DOHH2 (cell line): ENCODE data around the gene IGFL1.
"Not testable (repeated sequence)": the region's sequence is repeated elsewhere in the genome, so short reads cannot be mapped to it uniquely, and the experiment has no call there.

Source experiments
- H3F3A ChIP-seq: fragments of 200-600 bp; sonication (generic), shearing (Covaris generic); 2 replicates; pipeline ENCODE4 v1.6.0; 2016; ENCODE audit warnings: antibody characterized with exemption, mild to moderate bottlenecking; ENCODE audit not compliant: control insufficient read depth, insufficient read depth
- H3K27ac ChIP-seq: fragments of 200-600 bp; sonication (generic); 2 replicates; pipeline ENCODE4 v1.5.1; 2014; ENCODE audit warnings: low read depth, mild to moderate bottlenecking, low read length, moderate library complexity
- H3K27me3 ChIP-seq: fragments of 200-600 bp; sonication (generic); 2 replicates; pipeline ENCODE4 v1.6.1; 2014; ENCODE audit warnings: mild to moderate bottlenecking, low read length, mixed read lengths; ENCODE audit not compliant: control insufficient read depth
- H3K36me3 ChIP-seq: fragments of 200-600 bp; sonication (generic); 2 replicates; pipeline ENCODE4 v1.6.1; 2014; ENCODE audit warnings: mild to moderate bottlenecking, low read length, moderate library complexity, mixed read lengths; ENCODE audit not compliant: control insufficient read depth
- H3K4me1 ChIP-seq: fragments of 200-600 bp; sonication (generic); 2 replicates; pipeline ENCODE4 v1.6.1; 2014; ENCODE audit warnings: mild to moderate bottlenecking, low read length, mixed read lengths; ENCODE audit not compliant: control insufficient read depth
- H3K4me2 ChIP-seq: fragments of 200-600 bp; sonication (generic); 2 replicates; pipeline ENCODE4 v1.6.0; 2014; ENCODE audit warnings: mild to moderate bottlenecking, low read length, moderate library complexity
- H3K4me3 ChIP-seq: fragments of 200-600 bp; sonication (generic); 2 replicates; pipeline ENCODE4 v1.5.1; 2014; ENCODE audit warnings: mild to moderate bottlenecking, low read length, mixed read lengths
- H3K79me2 ChIP-seq: fragments of 200-600 bp; sonication (generic); 2 replicates; pipeline ENCODE4 v1.6.1; 2014; ENCODE audit warnings: mild to moderate bottlenecking, low read length, mixed read lengths; ENCODE audit not compliant: control insufficient read depth
- H3K9me2 ChIP-seq: fragments of 200-600 bp; sonication (generic); replicated peaks from 2 replicates; pipeline ENCODE4 v1.6.1; 2014; ENCODE audit warnings: mild to moderate bottlenecking, low read length, mixed read lengths; ENCODE audit not compliant: control insufficient read depth
- H3K9me3 ChIP-seq: fragments of 200-600 bp; sonication (generic); 2 replicates; pipeline ENCODE4 v1.6.1; 2014; ENCODE audit warnings: antibody characterized with exemption, low read length, mixed read lengths; ENCODE audit not compliant: control insufficient read depth, insufficient read depth
- H4K20me1 ChIP-seq: fragments of 200-600 bp; sonication (generic); 2 replicates; pipeline ENCODE4 v1.6.0; 2014; ENCODE audit warnings: low read depth, mild to moderate bottlenecking, antibody characterized with exemption, low read length, moderate library complexity; ENCODE audit not compliant: control insufficient read depth, insufficient read depth
- EZH2phosphoT487 ChIP-seq: fragments of 200-600 bp; sonication (generic); IDR thresholded peaks from 2 replicates; pipeline ENCODE4 v1.6.1; 2017; ENCODE audit warnings: borderline replicate concordance, mild to moderate bottlenecking, antibody characterized with exemption, low read length, moderate library complexity, mixed read lengths
- TF ChIP-seq, protein P1 (sequence below): fragments of 200-600 bp; sonication (generic); IDR thresholded peaks from one replicate; pipeline ENCODE4 v1.5.1; 2014; ENCODE audit warnings: antibody characterized with exemption, mild to moderate bottlenecking, low read depth, low read length; ENCODE audit not compliant: poor library complexity, severe bottlenecking

The IGFL1 gene

GRCh38 chr19:46206682-46207081, 22.9 kb upstream of the IGFL1 start:
- no peaks in the 10 kb centered on the region for H3F3A ChIP-seq
- H3K27me3 ChIP-seq: peaks cover 3% of the 10 kb centered on the region; the same call in 1 of the 2 replicates
- TF ChIP-seq, protein P1, sequence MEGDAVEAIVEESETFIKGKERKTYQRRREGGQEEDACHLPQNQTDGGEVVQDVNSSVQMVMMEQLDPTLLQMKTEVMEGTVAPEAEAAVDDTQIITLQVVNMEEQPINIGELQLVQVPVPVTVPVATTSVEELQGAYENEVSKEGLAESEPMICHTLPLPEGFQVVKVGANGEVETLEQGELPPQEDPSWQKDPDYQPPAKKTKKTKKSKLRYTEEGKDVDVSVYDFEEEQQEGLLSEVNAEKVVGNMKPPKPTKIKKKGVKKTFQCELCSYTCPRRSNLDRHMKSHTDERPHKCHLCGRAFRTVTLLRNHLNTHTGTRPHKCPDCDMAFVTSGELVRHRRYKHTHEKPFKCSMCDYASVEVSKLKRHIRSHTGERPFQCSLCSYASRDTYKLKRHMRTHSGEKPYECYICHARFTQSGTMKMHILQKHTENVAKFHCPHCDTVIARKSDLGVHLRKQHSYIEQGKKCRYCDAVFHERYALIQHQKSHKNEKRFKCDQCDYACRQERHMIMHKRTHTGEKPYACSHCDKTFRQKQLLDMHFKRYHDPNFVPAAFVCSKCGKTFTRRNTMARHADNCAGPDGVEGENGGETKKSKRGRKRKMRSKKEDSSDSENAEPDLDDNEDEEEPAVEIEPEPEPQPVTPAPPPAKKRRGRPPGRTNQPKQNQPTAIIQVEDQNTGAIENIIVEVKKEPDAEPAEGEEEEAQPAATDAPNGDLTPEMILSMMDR: no peak
- TF ChIP-seq EZH2phosphoT487: no peak
- no peaks in the 10 kb centered on the region for H3K9me2 ChIP-seq
- H3K4me1 ChIP-seq: no peaks in the 10 kb centered on the region
- H3K4me2 ChIP-seq: no peak overlapping the region
- no peak overlapping the region for H3K4me3 ChIP-seq
- no peaks in the 10 kb centered on the region for H3K9me3 ChIP-seq
- no peaks in the 10 kb centered on the region for H3K79me2 ChIP-seq
- H4K20me1 ChIP-seq: no peaks in the 10 kb centered on the region
- H3K36me3 ChIP-seq: no peaks in the 10 kb centered on the region
- no peak overlapping the region for H3K27ac ChIP-seq

DNA sequence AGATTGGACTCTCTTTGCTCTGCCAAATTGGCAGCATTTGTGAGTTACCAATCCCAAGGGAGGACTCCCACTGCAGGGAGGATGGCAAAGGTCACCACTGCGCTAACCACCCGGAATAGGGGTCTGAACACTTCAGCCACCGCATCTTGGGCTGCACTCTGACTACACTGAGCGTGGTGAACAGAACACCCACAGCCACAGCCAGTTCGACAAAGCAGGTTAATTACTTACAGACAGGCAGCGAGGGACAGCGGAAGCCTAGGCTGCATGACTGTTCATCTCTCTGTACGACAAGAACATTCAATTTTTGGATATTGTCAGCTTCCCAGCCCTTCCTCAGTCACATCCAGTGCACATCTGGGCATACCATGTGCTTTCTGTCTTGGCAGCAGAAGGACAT, 21.7 kb upstream of the IGFL1 start:
- H3K79me2 ChIP-seq, H3K27me3 ChIP-seq, H3F3A ChIP-seq, H3K4me1 ChIP-seq, H3K4me2 ChIP-seq, H3K36me3 ChIP-seq, H4K20me1 ChIP-seq, H3K27ac ChIP-seq, H3K9me2 ChIP-seq, H3K4me3 ChIP-seq, H3K9me3 ChIP-seq: not testable (repeated sequence)

GRCh38 chr19:46209051-46209450, 20.5 kb upstream of the IGFL1 start:
- H4K20me1 ChIP-seq: no peaks in the 10 kb centered on the region
- H3F3A ChIP-seq: no peaks in the 10 kb centered on the region
- no peaks in the 10 kb centered on the region for H3K27me3 ChIP-seq
- no peaks in the 10 kb centered on the region for H3K79me2 ChIP-seq
- H3K4me1 ChIP-seq: no peaks in the 10 kb centered on the region
- H3K9me3 ChIP-seq: no peaks in the 10 kb centered on the region
- TF ChIP-seq, protein P1: no peak
- TF ChIP-seq EZH2phosphoT487: no peak
- no peaks in the 10 kb centered on the region for H3K9me2 ChIP-seq
- H3K4me2 ChIP-seq: no peak overlapping the region
- no peaks in the 10 kb centered on the region for H3K36me3 ChIP-seq
- H3K4me3 ChIP-seq: no peak overlapping the region
- H3K27ac ChIP-seq: no peak overlapping the region

DNA sequence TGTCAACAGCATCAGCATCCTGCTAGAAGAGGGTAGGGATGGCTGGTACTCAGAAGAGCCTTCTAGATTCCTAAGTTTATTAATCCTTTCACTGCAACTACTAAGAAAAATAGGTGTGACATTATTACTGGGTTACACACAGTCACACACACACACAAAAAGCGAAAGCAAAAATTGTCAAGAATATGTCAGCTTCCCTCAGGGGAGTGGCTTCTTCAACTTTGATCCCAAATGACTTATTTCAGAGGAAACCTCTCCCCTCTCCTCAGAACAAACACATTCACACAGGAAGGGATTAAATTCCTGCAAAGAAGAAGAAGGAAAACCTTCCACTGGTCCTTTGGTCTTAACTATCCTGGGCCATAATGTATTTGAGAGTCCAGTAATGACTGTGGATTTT, 20.1 kb upstream of the IGFL1 start:
- no peaks in the 10 kb centered on the region for H3K4me1 ChIP-seq
- no peaks in the 10 kb centered on the region for H3K79me2 ChIP-seq
- no peaks in the 10 kb centered on the region for H3K9me3 ChIP-seq
- no peaks in the 10 kb centered on the region for H4K20me1 ChIP-seq
- no peak overlapping the region for H3K4me2 ChIP-seq
- TF ChIP-seq, protein P1: no peak
- TF ChIP-seq EZH2phosphoT487: no peak
- no peaks in the 10 kb centered on the region for H3K36me3 ChIP-seq
- H3K27ac ChIP-seq: no peak overlapping the region
- no peaks in the 10 kb centered on the region for H3F3A ChIP-seq
- H3K27me3 ChIP-seq: no peaks in the 10 kb centered on the region
- H3K9me2 ChIP-seq: no peaks in the 10 kb centered on the region
- no peak overlapping the region for H3K4me3 ChIP-seq
